HG03064 (cell line): ENCODE results near the gene BMP10.
"Not testable (repeated sequence)": the region's sequence is repeated elsewhere in the genome, so short reads cannot be mapped to it uniquely, and the experiment has no call there.

Experiments
- ATAC-seq: cut with Tn5 transposase; IDR thresholded peaks from one replicate; pipeline ENCODE4 v1.9.1; 2021; ENCODE audit warnings: low read depth; ENCODE audit not compliant: unreplicated experiment

Gene BMP10

DNA sequence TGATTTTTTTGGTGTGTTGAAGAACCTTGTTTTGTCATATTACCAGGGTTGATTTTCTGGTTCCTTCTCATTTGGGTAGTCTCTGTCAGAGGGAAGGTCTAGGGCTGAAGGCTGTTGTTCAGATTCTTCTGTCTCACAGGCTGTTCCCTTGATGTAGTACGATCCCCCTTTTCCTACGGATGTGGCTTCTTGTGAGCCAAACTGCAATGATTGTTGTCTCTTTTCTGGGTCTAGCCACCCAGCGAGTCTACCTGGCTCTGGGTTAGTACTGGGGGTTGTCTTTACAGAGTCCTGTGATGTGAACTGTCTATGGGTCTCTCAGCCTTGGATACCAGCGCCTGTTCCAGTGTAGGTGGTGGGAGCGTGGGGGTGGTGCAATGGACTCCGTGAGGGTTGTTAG lies 24.8 kb upstream of the BMP10 start:
- ATAC-seq, result not testable (repeated sequence)

DNA sequence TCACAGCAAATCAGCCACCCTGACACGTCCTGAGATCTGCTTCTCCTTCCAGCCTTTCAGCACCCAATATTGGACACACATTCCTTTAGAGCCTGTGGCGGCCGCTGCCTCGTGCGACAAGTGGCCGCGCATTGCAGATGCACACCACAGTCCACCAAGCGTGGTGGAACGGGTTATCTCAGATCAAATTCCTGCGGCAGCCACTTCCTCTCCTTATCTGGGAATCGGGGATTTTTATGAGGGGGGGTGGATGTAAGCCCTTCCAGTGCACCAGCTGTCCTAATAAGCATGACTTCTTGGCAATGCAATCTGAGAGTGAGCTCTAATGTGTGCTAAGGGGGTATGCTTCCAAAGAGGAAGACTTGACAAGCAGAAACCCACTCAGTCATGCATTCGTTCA lies 18.3 kb upstream of the BMP10 start:
- ATAC-seq, result no peak

DNA sequence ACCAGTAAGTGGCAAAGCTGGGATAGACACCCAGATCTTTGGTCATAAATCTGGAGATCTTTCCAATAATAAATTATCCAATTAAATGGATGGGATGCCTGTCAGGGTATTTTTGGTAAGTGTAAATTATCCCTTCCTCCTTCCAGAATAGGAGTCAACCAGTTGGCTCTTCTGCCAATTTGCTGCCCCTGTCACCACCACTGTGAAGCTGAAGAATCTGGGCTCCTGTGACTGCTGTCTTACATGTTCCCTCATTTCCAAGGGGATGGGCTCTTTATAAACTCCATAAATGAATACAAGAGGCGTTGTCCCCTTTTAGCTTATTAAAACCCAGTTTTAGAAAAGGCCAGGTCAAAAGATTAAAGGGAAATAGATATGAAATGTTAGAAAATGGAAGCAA lies 17.8 kb upstream of the BMP10 start:
- ATAC-seq, result no peak

DNA sequence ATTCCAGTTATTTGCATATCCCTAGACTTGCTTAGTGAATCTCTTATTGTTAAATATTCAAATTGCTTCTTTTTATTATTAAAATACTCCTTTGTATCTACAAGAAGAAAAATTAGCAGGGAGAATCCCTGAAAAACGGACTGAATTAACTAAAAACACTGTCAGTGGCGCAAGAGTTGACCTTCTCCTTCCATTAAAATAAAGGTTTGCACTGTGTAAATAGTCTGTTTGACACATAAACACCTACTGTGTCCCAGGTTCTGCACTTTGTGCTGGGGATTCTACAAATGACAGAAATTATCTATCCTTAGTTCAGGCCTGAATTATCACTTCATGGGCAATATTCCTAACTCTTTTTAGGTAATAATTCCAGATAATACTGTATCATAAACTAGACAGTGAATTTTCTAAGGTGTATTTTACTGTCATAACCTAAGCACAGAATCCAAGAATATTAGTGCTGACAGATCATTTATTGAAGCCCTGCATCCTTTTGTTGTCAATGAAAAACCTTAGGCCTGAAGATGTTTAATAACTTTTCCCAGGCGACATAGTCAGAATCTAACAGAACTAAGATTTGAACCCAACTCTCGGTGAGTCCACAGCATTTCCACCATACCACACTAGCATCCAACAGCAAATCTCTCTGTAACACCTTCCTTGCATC lies 17.0 kb upstream of the BMP10 start:
- no peak for ATAC-seq

DNA sequence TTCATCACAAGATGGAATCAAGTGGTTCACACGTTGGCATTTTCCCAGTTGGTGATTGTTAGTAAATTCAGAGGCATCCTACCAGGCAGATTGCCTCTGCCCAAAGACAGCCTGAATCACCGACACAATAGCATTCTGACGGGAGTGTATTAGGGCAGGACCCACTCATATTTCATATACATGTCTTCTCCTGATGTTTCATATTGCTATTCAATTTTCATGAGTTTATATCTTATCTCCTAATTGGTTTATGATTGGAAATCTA lies 14.5 kb upstream of the BMP10 start:
- no peak for ATAC-seq

DNA sequence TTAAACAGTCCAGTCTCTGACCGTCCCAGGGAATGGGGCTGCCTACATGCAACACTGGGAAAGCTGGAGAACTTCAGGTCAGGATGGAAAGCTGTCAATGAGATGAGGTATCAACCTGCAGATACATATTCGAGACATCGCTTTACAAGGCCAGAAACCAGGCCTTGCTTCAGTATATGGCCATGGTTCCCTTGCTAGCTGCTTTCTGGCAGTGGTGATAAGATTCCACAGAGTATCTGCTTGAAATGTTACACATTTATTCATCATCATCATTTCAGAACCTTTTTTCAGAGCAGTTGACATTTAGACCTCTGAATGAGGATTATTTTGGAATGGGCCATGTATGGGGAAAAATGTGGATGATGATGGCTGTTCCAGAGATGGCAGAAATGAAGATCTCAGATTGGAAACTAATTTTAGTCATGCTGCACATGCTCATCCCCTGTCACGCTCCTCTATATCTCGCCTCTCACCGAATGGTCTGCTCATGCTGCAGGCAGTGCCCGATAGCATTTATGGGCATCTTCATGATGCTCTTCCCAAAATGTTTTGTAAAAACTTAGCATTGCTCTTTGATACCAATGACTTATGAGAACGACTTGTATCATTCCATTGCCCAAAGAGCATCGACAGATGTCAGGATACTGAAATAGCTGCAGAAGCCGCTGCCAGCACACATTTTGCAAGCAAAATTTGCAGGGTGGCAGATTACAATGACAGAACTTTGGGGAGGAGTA lies 14.0 kb upstream of the BMP10 start:
- no peak for ATAC-seq

DNA sequence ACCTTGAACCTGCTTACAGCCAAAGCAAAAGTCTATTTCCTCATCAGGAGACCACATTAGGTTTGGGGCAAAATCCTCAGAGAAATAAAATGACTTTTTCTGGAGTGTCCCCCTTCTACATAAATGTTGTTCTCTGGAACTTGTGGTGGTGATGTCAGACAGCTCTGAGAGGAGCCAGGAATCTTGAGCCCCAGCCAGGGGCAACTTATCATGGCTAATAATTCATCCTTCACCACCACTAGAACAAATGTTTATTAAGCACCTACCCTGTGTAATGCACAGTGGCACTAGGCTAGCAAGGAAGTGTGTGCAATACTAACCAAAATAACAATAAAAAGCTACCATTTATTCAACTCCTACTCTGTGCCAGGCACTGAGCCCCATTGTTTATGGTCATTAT lies 9.0 kb upstream of the BMP10 start:
- ATAC-seq, result no peak

DNA sequence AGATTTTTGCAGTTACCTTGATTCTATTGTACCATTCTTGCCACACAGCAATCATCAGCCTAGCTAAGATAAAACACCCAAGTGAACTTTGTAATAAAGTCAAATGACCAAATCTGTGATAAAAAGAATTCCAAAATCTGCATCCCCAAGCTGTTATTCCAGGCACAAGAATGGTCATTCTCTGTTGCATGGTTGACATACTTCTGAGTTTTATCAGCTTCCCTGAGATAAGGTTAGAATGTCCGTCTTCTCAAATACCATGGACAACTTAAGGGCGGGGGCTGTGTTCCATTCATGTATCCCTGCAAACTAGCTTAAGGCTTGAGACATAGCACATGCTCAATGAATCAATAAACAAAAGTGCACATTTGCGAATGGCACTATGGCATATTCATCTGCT lies 8.1 kb upstream of the BMP10 start:
- no peak for ATAC-seq

DNA sequence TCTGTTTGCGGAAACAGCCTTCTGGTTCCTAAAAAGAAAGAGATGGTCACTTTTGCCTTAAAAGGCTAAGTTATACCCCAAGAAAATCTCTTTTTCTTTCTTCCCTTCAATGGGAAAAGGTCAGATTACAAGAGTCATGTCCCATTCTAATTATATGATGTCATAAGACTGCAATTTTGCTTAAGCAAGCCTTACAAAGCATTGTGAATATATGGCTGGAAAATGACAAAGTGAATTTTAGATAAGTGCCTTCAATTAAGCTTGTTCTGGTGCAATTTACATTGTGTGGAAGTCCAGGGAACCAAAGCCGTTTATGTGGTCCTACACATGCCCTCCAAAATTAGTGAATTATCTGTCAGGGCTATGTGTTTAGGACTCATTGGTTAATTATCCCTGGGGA lies 7.6 kb upstream of the BMP10 start:
- no peak for ATAC-seq

DNA sequence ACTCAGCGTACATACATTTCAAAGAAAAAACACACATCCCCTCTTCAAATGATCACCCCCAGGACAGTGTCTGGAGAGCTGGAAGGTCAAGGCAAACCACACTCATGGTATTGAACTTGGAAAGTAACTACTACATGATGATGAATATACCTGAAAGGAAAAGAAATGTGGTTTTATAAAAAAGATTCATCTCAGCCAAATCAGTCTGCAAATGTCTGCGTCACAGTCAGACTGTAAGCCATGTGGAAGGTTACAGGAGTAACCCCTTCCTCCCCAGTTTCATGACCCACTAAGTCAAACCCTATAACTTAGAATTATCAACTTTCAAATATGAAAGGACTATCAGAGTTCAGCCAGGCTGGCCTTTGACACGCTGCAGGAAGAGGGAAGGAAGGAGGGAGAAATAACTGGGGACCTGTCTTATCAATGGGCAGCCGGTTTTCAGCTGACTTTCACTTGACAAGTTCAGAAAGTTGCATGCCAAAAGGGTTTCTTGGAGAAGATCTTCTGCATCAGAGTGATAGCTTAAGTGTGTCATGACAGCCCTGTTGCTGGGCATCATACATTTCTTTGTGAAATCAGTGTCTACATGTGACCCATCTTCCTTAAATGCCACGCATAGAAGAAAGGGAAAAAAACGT lies 7.0 kb upstream of the BMP10 start:
- ATAC-seq, result no peak

DNA sequence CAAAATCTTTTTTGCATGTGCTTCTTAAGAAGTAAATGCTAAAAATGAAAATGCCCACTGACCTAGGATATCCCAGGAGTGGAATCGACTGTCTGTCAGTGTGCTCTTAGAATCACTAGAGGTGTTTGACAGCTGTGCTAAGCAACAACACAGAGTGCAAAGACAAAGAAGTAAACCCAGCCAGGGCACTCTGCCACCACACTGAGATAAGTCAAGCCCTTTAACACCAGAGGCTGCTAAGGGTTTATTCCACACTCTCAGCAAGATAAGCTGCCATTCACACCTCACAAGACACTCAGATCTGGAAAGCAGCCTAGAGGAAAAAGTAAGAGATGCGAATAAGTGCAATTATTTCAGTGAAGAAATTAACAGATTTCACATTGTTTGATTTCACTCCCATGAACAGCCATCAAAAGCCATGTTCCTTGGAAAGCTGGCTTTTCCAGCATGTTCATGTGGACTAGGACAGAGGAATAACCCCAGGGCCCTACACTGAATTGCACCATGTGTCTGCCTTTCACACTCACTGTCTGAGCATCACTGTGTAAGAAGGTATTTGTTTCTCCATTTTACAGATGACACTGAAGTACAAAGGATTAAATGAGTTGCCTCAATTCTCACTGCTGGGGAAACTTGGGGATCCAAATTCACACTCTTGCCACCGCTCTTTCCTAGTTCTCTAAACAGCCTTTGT lies 6.0 kb upstream of the BMP10 start:
- no peak for ATAC-seq

DNA sequence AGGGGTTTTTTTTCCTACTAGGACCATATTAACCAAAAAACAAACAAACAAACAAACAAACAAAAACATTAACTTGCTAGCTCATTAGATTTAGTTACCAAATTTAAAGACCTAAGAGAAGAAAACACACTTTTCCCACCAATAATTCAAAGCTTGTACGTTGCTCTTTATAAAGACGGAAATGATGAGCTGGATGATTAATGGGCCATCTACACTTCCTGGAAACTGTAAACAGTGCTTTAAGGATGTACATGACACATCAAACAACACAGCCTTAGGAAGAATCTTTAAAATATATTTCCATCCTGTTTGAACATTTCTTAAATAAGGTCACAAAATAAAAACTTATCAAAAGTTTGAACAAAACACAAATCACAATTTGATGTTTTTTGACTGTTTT lies 982 bp downstream of the BMP10 start:
- no peak for ATAC-seq

DNA sequence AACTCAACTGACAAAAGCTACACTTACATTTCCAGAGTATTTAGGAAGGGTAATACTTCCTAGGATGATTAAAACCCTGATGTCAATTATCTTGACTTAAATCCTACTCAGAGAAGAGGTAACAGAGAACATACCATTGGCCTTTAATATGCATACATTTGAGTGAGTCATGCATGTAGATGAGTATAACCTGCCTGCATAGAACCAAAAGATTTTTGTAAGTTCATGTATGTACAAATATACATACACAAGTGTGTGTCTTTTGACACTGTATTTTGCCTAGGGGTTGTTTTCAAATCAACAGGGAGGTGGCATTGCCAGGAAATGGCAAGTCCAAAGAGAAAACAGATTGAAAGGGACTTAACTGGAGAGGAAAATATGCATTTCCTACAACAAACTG lies 6.1 kb downstream of the BMP10 start:
- ATAC-seq, result no peak

DNA sequence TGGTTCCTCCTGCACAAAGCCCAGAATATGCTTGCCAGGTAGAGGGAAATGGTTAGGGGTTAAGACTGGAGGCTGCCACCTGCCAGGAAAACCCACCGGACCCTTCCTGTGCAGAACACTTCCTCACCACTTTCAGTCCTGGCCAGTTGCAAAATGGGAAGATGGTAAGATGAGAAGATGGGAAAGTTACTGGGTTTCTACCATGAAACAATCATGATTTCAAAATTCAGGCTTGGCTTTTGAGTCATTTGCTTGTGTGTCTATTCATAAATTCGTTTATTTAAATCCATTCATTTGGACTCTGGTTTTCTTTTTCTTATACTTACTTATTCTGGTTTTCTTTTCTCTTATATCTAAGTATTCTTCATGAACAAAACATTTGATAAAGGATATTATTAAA lies 7.2 kb downstream of the BMP10 start:
- no peak for ATAC-seq

DNA sequence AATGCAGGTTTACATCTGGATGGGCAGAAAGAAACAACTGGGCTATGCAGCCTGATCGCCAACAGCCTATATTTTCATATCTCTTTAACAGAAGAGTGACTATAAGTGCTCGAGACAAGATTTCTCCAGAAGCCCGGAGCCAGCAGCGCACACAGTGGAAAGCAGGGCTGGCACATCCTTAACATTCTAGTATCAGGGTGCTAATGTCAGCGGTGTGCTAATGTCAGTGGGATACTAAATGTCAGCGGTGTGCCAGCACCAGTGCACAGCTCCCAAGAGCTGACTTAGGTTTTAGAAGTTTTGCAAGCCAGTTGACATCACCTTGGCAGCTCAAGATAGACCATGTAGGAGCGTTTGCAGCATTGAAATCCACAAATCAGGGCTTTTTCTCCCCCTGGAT lies 8.3 kb downstream of the BMP10 start:
- ATAC-seq, result no peak

DNA sequence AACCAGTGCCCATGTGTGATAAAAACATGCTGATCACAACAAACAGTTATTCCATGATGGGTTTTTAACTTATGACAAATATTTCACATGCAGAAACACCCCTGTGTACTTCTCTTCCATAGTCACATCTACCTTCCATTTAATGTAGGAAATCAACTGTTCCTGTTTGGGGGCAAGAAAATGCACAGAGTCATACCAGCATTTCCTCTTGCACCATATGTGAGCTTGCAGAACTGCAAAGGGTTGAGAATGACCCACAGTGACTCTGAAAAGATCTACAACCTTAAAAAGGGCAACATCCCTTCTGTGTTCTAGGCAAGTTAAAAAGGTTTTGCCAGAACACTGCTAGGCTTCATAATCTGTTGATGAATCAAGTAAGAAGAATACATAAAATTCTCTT lies 9.9 kb downstream of the BMP10 start:
- ATAC-seq, result no peak

DNA sequence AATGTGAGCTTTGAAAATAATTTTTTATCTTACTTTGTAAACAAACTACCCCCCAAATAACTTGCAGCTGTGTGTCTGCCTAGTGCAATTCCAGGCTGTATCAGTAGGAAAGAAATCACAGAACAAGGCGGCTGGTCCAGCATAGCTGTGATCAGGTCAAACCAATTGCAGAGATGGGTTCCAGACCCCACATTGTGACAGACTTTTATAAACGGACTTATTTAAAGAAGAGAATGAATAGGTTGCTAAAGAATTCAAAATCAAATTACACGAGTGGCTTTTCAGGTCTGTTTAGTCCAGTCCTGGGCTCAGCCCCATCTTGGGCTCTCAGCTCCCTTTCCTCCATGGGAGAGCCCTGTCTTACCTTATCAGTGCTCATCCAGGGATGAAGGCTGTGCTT lies 11.1 kb downstream of the BMP10 start:
- ATAC-seq, result no peak

DNA sequence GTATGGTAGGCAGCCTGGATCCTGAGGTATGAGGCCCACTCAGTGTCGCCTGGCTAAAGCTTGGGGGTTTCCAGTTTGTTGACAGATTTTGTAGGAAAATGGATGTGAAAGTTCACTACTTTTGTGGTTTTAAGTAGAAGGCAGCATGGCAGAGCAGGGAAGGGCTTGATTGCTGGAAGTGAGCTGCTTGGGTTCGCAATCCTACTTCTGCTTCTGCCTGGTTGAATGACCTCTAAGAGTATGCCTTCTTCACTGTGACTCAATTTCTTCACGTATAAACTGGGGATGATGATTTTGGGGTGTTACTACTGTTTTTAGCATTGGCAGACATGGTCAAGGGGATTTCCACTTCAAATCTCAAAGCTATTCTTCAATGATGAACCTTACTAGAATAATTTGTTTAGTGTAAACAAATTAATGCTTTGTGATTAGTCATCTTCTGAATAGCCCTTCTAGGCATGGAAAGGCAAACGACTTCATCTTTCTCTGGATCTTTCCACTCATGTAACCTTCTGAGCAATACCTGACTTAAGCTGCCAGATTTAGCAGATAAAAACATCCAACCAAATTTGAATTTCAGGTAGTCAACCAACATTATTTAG lies 13.2 kb downstream of the BMP10 start:
- no peak for ATAC-seq

DNA sequence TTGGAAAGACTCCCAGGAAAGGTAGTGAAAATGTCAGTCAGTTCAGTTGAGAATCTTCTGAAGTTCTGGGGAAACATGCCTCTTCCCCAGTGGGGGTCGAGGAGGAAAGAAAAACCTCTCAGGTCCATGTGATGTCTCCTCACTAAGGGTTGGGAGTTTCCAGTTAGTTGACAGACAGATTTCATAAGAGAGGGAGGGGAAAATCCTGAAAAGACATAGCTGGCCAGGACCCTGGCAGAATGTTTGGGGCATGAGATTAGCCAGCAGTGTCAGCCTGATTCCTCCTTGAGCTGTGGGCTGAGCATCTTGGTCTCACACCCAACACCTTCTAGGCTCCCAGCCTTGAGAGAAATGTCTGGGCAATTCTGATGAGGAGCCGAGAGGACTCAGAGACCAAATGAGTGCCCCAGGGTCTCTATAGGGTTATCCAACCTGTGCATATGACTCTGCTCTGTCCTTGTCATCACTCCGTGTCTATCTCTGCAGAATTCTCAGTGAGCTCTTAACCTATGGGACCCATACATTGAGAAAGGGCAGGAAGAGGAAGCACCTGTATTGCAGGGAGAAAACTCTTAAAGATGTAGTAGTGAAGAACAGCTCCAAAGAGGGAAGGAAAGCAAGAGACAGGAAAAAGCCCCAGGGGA lies 13.9 kb downstream of the BMP10 start:
- no peak for ATAC-seq

DNA sequence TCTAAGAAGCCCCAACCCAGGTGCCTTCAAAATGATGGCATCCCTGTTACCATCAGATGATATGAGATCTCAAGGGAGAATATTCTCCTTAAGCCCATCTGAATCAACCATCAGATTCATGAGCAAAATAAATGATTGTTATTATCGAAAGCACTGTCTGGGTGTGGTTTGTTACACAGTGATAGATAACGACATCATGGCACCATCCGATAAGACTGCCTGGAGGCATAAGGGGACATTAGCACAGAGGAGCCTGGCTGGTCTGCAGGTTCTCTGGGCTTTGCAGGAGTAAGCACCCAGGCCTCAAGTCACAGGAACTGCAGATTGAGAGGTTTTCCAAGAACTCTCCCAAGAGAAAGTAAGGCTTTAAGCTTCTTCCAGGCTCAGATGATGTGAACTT lies 15.6 kb downstream of the BMP10 start:
- no peak for ATAC-seq

DNA sequence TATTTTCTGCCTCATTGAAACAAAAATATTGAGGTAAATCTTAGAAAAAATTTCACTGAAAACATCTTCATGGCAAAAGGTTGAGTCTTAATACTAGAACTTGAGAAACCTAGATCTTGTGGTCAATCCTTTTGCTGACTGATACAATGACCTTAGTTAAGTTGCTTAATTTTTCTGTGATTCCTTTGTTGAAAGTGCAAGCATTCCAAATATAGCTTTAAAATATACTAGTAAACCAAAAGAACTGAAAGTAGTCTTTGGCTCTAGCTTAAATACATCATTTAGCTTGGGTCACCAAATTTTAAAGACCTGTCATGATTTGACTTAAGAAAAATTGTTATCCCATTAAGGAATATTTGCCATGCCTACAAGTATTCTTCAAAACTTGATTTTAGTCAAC lies 16.7 kb downstream of the BMP10 start:
- ATAC-seq, result no peak
